HG03280 (cell line): ENCODE data around the gene CCDC14.
"Not testable (repeated sequence)": the region's sequence is repeated elsewhere in the genome, so short reads cannot be mapped to it uniquely, and the experiment has no call there.

Experiments
- ATAC-seq: cut with Tn5 transposase; IDR thresholded peaks from one replicate; pipeline ENCODE4 v1.9.1; 2021; ENCODE audit warnings: mild to moderate bottlenecking, moderate library complexity; ENCODE audit not compliant: unreplicated experiment

Gene CCDC14

DNA sequence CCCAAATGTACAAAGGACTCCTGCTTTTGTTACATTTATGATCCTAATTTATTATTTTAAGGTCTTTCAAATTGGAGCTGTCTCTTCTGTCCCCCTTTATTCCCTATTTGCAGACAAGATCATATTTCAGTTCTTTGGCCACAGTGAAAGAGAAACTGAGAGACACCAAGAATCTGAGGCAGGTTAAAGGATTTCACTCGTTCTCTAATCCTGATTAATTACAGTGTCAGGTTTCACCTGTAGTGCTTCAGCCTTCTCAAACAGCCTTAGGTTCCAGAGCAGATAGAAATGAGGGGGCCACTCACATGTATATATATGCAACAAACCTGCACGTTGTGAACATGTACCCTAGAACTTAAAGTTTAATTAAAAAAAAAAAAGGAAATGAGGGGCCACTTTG, 6.2 kb upstream of the CCDC14 start:
- ATAC-seq, result not testable (repeated sequence)

DNA sequence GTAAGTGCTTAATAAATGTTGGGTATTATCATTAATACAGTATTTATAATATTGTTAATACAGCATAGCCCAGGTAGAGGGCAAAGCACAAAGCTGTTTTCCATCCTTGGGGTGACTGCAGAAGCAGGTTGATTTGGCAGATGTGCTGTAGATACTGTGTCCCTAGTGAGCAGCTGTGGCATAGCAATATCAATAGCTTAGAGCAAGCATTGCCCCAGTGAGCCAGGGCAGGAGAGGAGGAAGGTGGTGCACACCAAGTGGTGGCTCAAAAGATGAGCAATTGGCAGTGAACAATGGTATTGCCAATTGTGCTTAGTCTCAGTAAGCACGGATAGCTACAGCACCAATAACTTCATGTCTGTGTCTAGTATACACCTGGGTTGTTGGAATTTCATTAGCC, 5.8 kb upstream of the CCDC14 start:
- peak; percentile 48 for ATAC-seq

DNA sequence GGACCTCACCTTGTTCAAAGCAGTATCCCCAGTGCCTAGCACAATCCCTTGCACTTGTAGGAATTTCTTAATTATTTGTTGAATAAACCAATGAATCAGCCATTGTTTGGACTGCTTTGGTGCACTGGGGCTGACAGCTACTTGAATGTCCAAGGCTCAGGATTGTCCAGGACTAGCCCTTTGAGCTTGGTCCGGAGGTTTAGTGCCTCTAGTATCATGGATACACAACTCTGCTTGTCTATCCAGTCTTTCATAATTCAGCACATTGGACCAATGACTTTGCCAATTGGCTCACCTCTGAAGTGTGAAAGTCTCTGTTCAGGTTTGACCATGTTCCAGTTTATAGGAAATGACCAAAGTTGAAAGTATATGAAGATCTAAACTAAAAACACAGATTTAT, 3.8 kb upstream of the CCDC14 start:
- ATAC-seq, result not testable (repeated sequence)

DNA sequence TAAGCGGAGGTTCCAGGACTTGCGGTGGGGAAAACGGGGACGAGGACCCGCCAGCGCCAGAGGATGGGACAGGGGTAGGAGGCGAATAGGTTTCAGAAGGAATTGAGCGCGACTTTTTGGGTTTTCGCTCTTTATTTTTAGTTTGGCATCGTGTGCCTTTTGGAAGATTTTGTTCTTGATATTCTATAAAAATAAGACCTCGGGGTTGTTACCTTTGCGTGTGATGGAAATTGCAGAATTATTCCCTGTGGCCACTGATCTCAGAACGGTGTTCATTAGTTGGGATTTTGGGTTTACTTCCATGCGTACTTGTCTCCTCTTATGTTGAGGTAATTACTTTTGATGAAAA, 453 bp upstream of the CCDC14 start:
- no peak for ATAC-seq

GRCh38 chr3:123953735-123954134, 7.3 kb downstream of the CCDC14 start:
- ATAC-seq, result no peak

DNA sequence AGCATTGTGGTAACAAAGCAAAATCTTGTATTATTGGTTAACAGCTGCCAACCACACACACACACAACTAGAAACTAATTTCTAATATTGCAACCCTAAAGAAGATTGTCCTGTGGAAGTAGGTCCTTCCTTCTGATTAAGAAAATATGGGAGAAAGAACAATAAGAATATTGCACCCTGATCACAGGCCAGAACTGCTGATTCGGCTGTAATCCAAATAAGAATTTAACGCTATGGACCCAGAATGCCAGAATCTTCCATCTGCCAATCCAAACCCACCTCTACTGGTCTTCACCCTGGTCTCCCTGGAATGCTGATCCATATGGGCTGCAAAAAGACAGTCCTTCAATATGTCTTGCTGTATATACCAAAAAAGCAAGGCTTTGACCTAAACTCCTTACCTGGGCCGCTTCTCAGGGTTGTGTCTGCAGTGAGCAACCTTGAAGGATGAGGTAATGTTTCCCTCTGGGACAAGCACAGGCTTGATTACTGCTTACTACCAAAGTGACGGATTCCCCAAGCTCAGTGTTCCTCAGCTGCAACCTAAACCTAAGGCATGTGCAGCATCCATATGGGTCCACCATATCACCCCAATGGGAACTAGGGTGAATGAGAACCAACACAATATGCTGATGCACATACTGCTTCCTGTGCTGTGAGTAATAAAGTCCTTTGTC, 8.0 kb downstream of the CCDC14 start:
- no peak for ATAC-seq

DNA sequence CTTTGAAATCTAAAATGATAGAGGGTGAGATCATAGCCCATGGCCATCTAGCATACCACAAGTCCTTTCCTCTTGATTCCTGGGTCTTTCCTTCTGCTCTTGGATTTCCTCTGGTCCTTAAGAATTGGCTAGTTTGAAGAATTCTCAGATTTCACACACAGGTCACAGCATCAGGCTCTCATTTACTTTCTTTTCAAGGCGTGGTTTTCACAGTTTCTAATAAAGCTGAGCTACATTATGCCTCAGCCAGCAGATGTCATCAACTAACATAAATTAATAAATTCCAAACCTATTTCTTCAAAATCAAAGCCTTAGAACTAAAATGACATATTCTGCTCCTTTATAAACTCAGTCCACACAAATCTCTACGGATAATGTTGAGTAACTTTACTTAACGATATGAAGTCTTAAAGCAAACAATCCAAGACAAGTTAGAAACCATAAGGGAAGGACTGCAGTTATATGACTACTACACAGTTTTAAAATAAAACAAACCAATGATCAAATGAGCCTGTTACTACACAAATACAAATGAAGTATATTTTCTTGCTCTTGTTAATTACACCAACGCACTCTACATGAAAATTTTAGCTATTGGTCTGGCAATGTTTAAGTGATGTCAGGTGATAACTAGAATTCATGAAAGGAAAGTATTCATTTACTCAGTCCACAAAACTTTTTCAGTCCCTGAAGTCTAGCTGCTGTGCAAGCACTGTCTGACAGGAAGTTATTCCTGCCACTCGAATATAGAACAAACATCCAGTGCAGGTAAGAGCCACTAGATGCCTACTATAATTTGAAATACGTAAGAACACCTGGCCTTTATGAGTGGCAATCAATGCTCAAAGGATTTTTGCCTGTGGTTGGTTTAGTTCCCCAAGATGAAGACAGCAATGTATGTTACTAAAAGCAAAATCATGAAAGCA, 9.2 kb downstream of the CCDC14 start:
- no peak for ATAC-seq

DNA sequence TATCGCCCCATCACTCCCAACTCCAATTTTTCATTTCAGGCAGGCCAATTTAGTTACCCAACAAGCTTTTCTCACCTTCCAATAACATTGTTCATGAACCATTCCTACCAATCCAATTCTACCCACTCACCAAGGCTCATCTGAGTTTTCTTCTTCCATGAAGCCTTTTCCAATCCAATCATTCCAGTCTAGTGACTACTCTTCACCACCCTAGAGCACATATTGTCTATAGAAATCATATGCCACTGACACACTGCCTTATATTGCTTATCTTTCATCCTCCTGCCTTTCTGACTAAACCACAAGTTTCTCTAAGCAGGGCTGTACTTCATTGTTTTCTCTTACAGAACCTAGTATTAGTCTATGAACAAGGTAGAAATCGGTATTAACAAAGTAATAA, 11.4 kb downstream of the CCDC14 start:
- no peak for ATAC-seq

- ATAC-seq, result no peak
These were observed 12.6 kb downstream of the CCDC14 start for GRCh38 chr3:123948449-123948848.

- ATAC-seq, result no peak
These were observed 13.5 kb downstream of the CCDC14 start for GRCh38 chr3:123947482-123947881.

DNA sequence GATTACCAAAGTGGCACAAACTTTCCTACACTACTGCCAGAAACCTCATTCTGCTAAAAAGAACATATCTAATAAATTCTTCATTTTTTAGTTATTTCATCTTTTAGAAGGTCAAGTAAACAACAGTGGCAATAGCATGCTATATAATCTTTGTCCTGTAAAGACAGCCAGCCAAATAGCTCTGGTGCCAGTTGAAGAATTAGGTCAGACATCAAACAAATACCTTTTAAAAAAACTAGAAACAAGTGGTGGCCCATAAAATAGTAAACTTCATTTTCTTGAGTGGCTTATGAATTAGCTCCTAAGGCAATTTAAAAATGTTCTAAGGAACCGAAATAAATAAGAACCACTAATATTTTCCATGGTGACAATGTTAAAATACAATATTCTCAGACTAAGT, 19.5 kb downstream of the CCDC14 start:
- no peak for ATAC-seq

- ATAC-seq, result no peak
These were observed 19.9 kb downstream of the CCDC14 start for GRCh38 chr3:123941121-123941520.

GRCh38 chr3:123939706-123940105, 21.3 kb downstream of the CCDC14 start:
- no peak for ATAC-seq

DNA sequence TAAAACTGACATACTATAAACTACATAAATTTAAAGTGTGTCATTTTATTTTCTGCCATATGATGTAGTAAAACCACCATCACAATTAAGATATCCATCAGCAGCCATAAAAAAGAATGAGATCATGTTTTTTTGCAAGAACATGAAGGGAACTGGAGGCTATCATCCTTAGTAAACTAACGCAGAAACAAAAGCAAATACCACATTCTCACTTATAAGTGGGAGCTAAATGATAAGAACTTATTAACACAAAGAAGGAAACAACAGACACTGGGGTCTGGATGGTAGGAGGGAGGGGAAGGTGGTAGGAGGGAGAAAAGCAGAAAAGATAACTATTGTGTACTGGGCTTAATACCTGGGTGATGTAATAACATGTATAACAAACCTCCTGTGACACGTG, 24.6 kb downstream of the CCDC14 start:
- ATAC-seq, result no peak

- ATAC-seq, result no peak
These were observed 25.2 kb downstream of the CCDC14 start for GRCh38 chr3:123935830-123936229.

DNA sequence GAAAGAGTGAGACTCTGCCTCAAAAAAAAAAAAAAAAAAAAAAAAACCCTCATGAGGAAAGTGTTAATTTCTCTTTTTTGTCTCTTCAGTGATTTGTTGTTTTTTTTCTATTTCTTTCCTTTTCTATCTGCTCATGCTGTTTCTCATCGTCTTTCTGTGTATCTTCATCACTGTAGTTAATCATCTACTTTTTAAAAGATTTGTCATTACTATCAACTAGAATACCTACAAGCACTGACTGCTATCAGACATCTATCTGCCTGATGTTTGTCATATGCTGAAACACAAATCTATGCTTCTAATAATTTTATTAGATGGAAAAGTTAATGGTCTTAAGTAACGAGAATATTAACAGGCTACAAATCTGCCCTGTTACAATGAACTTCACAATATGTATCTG, 26.8 kb downstream of the CCDC14 start:
- no peak for ATAC-seq

DNA sequence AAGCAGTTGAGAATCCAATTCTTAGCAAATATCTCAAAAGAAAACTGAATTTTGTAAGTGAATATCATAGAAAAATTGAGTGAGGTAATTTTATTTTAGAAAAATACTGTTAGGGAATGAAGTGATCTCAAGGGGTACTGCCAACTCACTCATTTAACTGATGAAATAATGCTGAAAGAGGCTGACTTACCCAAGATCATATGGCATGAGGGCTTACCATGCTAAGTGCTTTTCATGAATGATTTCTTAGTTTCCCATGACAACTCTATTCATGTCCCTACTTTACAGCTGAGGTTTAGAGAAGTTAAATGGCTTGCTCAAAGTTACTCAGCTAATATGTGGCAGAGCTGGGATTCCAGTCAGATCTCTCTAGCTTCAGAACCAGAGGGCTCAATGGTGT, 30.6 kb downstream of the CCDC14 start:
- no peak for ATAC-seq

GRCh38 chr3:123929325-123929724, 31.7 kb downstream of the CCDC14 start:
- no peak for ATAC-seq

GRCh38 chr3:123926396-123926795, 34.6 kb downstream of the CCDC14 start:
- no peak for ATAC-seq

DNA sequence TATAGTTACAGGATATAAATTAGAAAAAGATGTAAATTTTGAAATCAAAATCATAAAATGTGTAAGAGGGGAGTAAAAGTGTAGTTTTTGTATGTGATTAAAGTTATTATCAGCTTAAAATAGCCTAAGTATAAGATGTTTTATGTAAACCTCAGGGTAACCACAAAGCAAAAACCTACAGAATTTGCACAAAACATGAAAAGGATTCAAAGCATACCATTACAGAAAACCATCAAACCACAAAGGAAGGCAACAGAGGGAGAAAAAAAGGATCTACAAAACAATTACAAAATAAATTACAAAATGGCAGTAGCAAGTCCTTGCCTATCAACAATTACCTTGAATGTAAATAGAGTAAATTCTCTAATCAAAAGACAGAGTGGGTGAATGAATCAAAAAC, 40.2 kb downstream of the CCDC14 start:
- no peak for ATAC-seq

GRCh38 chr3:123920383-123920782, 40.6 kb downstream of the CCDC14 start:
- ATAC-seq, result no peak

DNA sequence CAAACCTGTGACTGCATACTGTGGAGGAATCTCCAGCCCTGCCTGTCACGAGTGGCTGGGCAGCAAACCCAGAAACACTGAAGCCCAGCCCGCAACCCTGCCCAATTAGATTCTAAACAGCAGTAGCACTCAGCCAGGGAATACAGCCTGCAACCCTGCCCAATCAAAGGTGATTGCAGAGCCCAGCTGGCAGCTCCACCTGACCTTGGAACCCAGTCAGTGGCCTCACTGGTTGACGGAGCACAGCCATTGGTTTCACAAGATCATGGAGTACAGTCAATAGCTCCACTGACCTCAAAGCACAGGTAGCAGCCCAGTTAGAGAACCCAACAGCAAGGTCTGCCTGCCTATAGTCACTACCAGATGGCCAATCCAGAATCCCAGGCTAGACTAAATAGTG, 41.7 kb downstream of the CCDC14 start:
- no peak for ATAC-seq
